HepG2 (cell line): Measurements from ENCODE around the gene DDX19B. TPM values are rescaled to one million over a fixed set of nuclear protein-coding genes. Genes with fewer than 3 reads are reported as not detected.

Experiments
- NONO ChIP-seq, 2 experiments: fragments of 450-650 bp in 1 of 2; sonication (generic) in 1 of 2; formaldehyde crosslinking in 1 of 2; IDR thresholded peaks in 1 of 2; conservative IDR thresholded peaks in 1 of 2; 2 replicates each; pipeline versions ENCODE4 v1.6.1 to v1.8.0; 2017 to 2022; ENCODE audit warnings: mild to moderate bottlenecking in 1 of 2, missing genetic modification reagents in 1 of 2, moderate library complexity in 1 of 2
- RBAK ChIP-seq: sonication (generic); formaldehyde crosslinking; IDR thresholded peaks from 2 replicates; pipeline ENCODE4 v1.5.1; 2020; ENCODE audit warnings: mild to moderate bottlenecking, missing genetic modification reagents
- RBFOX2 ChIP-seq: fragments of 200-400 bp; formaldehyde crosslinking; IDR thresholded peaks from 2 replicates; pipeline ENCODE4 v1.6.1; 2017; ENCODE audit warnings: low read depth, mild to moderate bottlenecking, low read length
- SETDB1 ChIP-seq: sonication (generic); formaldehyde crosslinking; IDR thresholded peaks from 2 replicates; pipeline ENCODE4 v1.5.1; 2020; ENCODE audit warnings: missing genetic modification reagents, mild to moderate bottlenecking, borderline replicate concordance
- SP4 ChIP-seq: sonication (generic); formaldehyde crosslinking; IDR thresholded peaks from 2 replicates; pipeline ENCODE4 v1.8.1; 2023; ENCODE audit warnings: mild to moderate bottlenecking, missing genetic modification reagents
- SPEN ChIP-seq: sonication (generic); formaldehyde crosslinking; IDR thresholded peaks from 2 replicates; pipeline ENCODE4 v1.5.1; 2020; ENCODE audit warnings: low read depth, mild to moderate bottlenecking, missing genetic modification reagents
- ZBTB10 ChIP-seq: sonication (generic); formaldehyde crosslinking; IDR thresholded peaks from 2 replicates; pipeline ENCODE4 v1.4.0; 2020; ENCODE audit warnings: missing genetic modification reagents, borderline replicate concordance
- ZBTB7B ChIP-seq: sonication (generic); formaldehyde crosslinking; IDR thresholded peaks from 2 replicates; pipeline ENCODE4 v1.4.0; 2020; ENCODE audit warnings: missing genetic modification reagents
- ZNF180 ChIP-seq: sonication (generic); formaldehyde crosslinking; IDR thresholded peaks from 2 replicates; pipeline ENCODE4 v1.4.0; 2020; ENCODE audit warnings: low read depth, missing genetic modification reagents, borderline replicate concordance
- ZNF230 ChIP-seq: sonication (generic); formaldehyde crosslinking; IDR thresholded peaks from 2 replicates; pipeline ENCODE4 v1.4.0; 2020; ENCODE audit warnings: mild to moderate bottlenecking, missing genetic modification reagents
- ZNF292 ChIP-seq: sonication (generic); formaldehyde crosslinking; IDR thresholded peaks from 2 replicates; pipeline ENCODE4 v1.8.1; 2022; ENCODE audit warnings: mild to moderate bottlenecking, low read depth, missing genetic modification reagents, borderline replicate concordance
- ZNF30 ChIP-seq: sonication (generic); formaldehyde crosslinking; IDR thresholded peaks from 2 replicates; pipeline ENCODE4 v1.5.0; 2020; ENCODE audit warnings: mild to moderate bottlenecking, missing genetic modification reagents
- ZNF501 ChIP-seq: sonication (generic); formaldehyde crosslinking; IDR thresholded peaks from 2 replicates; pipeline ENCODE4 v1.5.1; 2020; ENCODE audit warnings: mild to moderate bottlenecking, moderate library complexity, missing genetic modification reagents
- ZNF646 ChIP-seq: sonication (generic); formaldehyde crosslinking; IDR thresholded peaks from 2 replicates; pipeline ENCODE4 v1.9.0; 2021; ENCODE audit warnings: mild to moderate bottlenecking, missing genetic modification reagents
- ZNF768 ChIP-seq: sonication (generic); formaldehyde crosslinking; IDR thresholded peaks from 2 replicates; pipeline ENCODE4 v1.4.0; 2020; ENCODE audit warnings: missing genetic modification reagents
- ZNF879 ChIP-seq: sonication (generic); formaldehyde crosslinking; IDR thresholded peaks from 2 replicates; pipeline ENCODE4 v1.8.1; 2023; ENCODE audit warnings: missing genetic modification reagents
- ZSCAN5A ChIP-seq: sonication (generic); formaldehyde crosslinking; IDR thresholded peaks from 2 replicates; pipeline ENCODE4 v1.8.0; 2022; ENCODE audit warnings: mild to moderate bottlenecking, missing genetic modification reagents, borderline replicate concordance
- polyA plus RNA-seq, 8 experiments: library from polyadenylated mRNA; depleted of rRNA in 3 of 8; stranded (reverse) in 7 of 8; unstranded in 1 of 8; fragments of >200 nt; fragmentation: Illumina TruSeq in 4 of 8; extraction: Trizol in 4 of 8; gene quantifications; 2 replicates each; pipeline versions ENCODE4 v1.2.1 to v1.2.3, GENCODE V29; 2011 to 2016; ENCODE audit warnings: low read depth in 4 of 8, missing spikeins in 1 of 8, mixed read lengths in 1 of 8; ENCODE audit not compliant: insufficient read depth in 1 of 8
- total RNA-seq, 5 experiments: library from RNA; depleted of rRNA; stranded (reverse); fragments of >200 nt; fragmentation: Illumina TruSeq; extraction: Trizol; gene quantifications; 2 replicates each; pipeline ENCODE4 v1.2.3, GENCODE V29; 2016; ENCODE audit warnings: low read depth in 1 of 5

The DDX19B gene
- total and polyA plus RNA-seq, 2 of the 13 experiments (the other 11 are each of a cell fraction or from before 2014, with no cell fraction given) = 36.2 to 40.0 TPM

- TF ChIP-seq ZNF292 (CRISPR knock-in tag) = peak; percentile 38
- TF ChIP-seq ZBTB10 = no peak
- 0 out of 2 replicates have a peak, but pooled peaks have one; percentile 51 for TF ChIP-seq ZNF879 (CRISPR knock-in tag)
- peak; percentile 85 for TF ChIP-seq ZNF501 (CRISPR knock-in tag)
- TF ChIP-seq ZNF768 (CRISPR knock-in tag) = no peak
- peak; percentile 93; the same call in 1 of the 2 replicates for TF ChIP-seq ZNF30 (CRISPR knock-in tag)
- TF ChIP-seq SPEN (CRISPR knock-in tag) = peak; percentile 13; the same call in 1 of the 2 replicates
- TF ChIP-seq ZBTB7B (CRISPR knock-in tag) = no peak
- TF ChIP-seq SETDB1 (CRISPR knock-in tag) = no peak
- TF ChIP-seq ZNF180 = no peak
- peak; percentile 57; the same call in 1 of the 2 replicates for TF ChIP-seq RBAK (CRISPR knock-in tag)
- TF ChIP-seq ZNF646 (CRISPR knock-in tag) = no peak
- TF ChIP-seq SP4 (CRISPR knock-in tag) = peak; percentile 49; the same call in 1 of the 2 replicates
- peak; percentile 89 for TF ChIP-seq RBFOX2
- no peak; the same call in 1 of the 2 replicates for TF ChIP-seq ZNF230 (CRISPR knock-in tag)
- no peak for TF ChIP-seq NONO (IDR thresholded peaks at IDR 0.05)
- TF ChIP-seq NONO (CRISPR knock-in tag; conservative IDR thresholded peaks at IDR 0.05) = 0 out of 2 replicates have a peak, but pooled peaks have one; percentile 10
- TF ChIP-seq ZSCAN5A (CRISPR knock-in tag) = 0 out of 2 replicates have a peak, but pooled peaks have one; percentile 9
Measured at GRCh38 chr16:70381604-70382342, 82.8 kb downstream of the DDX19B start (continued).
